GM23338 (cell line): ENCODE results near the gene KRT38. TPM values are rescaled to one million over a fixed set of nuclear protein-coding genes. Genes with fewer than 3 reads are reported as not detected.

ENCODE experiments used
- EZH2 ChIP-seq: fragments of 200-600 bp; sonication (generic); IDR thresholded peaks from one replicate; pipeline ENCODE4 v1.8.0; 2017; ENCODE audit warnings: antibody characterized with exemption, mild to moderate bottlenecking, low read depth; ENCODE audit not compliant: unreplicated experiment
- EZH2phosphoT487 ChIP-seq: fragments of 200-600 bp; sonication (generic); IDR thresholded peaks from one replicate; pipeline ENCODE4 v1.8.1; 2018; ENCODE audit warnings: antibody characterized with exemption; ENCODE audit not compliant: unreplicated experiment
- JUNB ChIP-seq: IDR thresholded peaks from one replicate; pipeline ENCODE4 v1.6.1; 2016; ENCODE audit warnings: antibody characterized with exemption; ENCODE audit not compliant: unreplicated experiment
- STAT1 ChIP-seq: IDR thresholded peaks from one replicate; pipeline ENCODE4 v1.6.1; 2016; ENCODE audit warnings: antibody characterized with exemption; ENCODE audit not compliant: unreplicated experiment
- ZNF331 ChIP-seq: fragments of 250-450 bp; sonication (Bioruptor Pico); IDR thresholded peaks from 2 replicates; pipeline ENCODE4 v1.5.0; 2020; ENCODE audit warnings: low read depth, mild to moderate bottlenecking, moderate library complexity
- polyA plus RNA-seq: library from polyadenylated mRNA; unstranded; fragments of >200 nt; fragmentation: Nextera tagmentation; extraction: Ambion mirVana; gene quantifications from 2 replicates; pipeline ENCODE4 v1.2.1, GENCODE V29; 2016
- total RNA-seq: library from RNA; depleted of rRNA; stranded (reverse); fragments of >200 nt; shearing (Covaris generic); gene quantifications from 2 replicates; pipeline ENCODE4 v1.2.3, GENCODE V29; 2014
- TF ChIP-seq, protein P1 (sequence below): fragments of 250-450 bp; sonication (Bioruptor Pico); IDR thresholded peaks from 2 replicates; pipeline ENCODE4 v1.5.0; 2020; ENCODE audit warnings: mild to moderate bottlenecking, moderate library complexity
- TF ChIP-seq, protein P2 (sequence below): IDR thresholded peaks from one replicate; pipeline ENCODE4 v1.6.1; 2018; ENCODE audit warnings: antibody characterized with exemption; ENCODE audit not compliant: unreplicated experiment
- TF ChIP-seq, protein P3 (sequence below), 2 experiments: fragments of 200-600 bp in 1 of 2; sonication (generic) in 1 of 2; conservative IDR thresholded peaks; 2 replicates each; pipeline versions ENCODE4 v1.5.1 to v1.6.1; 2016 to 2017; ENCODE audit warnings: antibody characterized with exemption in 2 of 2, low read depth in 2 of 2, mild to moderate bottlenecking in 2 of 2, moderate library complexity in 1 of 2
- TF ChIP-seq, protein P4 (sequence below): IDR thresholded peaks from 2 replicates; pipeline ENCODE4 v1.6.1; 2016; ENCODE audit warnings: antibody characterized with exemption

Gene KRT38
- total and polyA plus RNA-seq, 2 experiments from 2014 or later = not detected

DNA sequence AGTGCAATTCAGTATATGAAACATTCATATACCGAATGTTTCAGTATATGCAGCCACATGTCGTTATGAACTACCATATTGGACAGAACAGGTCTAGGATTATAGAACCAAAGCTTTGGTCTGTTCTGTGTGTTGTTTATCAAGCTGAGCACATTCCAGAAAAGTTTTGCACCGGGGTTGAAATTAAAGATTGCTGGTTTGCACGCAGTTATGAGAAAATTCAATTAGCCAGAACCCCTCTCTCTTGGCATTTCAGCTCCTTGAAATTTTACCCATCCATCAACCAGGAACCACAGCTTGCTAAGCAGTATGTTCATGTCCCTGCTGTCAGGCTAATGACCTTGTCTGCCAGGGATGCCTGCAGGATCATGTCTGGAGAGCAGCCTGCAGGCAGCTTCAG is 16.9 kb upstream of the KRT38 start (continued):
- TF ChIP-seq, protein P1, sequence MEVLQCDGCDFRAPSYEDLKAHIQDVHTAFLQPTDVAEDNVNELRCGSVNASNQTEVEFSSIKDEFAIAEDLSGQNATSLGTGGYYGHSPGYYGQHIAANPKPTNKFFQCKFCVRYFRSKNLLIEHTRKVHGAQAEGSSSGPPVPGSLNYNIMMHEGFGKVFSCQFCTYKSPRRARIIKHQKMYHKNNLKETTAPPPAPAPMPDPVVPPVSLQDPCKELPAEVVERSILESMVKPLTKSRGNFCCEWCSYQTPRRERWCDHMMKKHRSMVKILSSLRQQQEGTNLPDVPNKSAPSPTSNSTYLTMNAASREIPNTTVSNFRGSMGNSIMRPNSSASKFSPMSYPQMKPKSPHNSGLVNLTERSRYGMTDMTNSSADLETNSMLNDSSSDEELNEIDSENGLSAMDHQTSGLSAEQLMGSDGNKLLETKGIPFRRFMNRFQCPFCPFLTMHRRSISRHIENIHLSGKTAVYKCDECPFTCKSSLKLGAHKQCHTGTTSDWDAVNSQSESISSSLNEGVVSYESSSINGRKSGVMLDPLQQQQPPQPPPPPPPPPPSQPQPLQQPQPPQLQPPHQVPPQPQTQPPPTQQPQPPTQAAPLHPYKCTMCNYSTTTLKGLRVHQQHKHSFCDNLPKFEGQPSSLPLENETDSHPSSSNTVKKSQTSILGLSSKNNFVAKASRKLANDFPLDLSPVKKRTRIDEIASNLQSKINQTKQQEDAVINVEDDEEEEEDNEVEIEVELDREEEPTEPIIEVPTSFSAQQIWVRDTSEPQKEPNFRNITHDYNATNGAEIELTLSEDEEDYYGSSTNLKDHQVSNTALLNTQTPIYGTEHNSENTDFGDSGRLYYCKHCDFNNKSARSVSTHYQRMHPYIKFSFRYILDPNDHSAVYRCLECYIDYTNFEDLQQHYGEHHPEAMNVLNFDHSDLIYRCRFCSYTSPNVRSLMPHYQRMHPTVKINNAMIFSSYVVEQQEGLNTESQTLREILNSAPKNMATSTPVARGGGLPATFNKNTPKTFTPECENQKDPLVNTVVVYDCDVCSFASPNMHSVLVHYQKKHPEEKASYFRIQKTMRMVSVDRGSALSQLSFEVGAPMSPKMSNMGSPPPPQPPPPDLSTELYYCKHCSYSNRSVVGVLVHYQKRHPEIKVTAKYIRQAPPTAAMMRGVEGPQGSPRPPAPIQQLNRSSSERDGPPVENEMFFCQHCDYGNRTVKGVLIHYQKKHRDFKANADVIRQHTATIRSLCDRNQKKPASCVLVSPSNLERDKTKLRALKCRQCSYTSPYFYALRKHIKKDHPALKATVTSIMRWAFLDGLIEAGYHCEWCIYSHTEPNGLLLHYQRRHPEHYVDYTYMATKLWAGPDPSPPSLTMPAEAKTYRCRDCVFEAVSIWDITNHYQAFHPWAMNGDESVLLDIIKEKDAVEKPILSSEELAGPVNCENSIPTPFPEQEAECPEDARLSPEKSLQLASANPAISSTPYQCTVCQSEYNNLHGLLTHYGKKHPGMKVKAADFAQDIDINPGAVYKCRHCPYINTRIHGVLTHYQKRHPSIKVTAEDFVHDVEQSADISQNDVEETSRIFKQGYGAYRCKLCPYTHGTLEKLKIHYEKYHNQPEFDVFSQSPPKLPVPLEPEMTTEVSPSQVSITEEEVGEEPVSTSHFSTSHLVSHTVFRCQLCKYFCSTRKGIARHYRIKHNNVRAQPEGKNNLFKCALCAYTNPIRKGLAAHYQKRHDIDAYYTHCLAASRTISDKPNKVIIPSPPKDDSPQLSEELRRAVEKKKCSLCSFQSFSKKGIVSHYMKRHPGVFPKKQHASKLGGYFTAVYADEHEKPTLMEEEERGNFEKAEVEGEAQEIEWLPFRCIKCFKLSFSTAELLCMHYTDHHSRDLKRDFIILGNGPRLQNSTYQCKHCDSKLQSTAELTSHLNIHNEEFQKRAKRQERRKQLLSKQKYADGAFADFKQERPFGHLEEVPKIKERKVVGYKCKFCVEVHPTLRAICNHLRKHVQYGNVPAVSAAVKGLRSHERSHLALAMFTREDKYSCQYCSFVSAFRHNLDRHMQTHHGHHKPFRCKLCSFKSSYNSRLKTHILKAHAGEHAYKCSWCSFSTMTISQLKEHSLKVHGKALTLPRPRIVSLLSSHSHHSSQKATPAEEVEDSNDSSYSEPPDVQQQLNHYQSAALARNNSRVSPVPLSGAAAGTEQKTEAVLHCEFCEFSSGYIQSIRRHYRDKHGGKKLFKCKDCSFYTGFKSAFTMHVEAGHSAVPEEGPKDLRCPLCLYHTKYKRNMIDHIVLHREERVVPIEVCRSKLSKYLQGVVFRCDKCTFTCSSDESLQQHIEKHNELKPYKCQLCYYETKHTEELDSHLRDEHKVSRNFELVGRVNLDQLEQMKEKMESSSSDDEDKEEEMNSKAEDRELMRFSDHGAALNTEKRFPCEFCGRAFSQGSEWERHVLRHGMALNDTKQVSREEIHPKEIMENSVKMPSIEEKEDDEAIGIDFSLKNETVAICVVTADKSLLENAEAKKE (CRISPR knock-in tag) = no peak
- no peak for TF ChIP-seq JUNB
- TF ChIP-seq STAT1 = no peak
- no peak for TF ChIP-seq EZH2
- TF ChIP-seq, protein P2, sequence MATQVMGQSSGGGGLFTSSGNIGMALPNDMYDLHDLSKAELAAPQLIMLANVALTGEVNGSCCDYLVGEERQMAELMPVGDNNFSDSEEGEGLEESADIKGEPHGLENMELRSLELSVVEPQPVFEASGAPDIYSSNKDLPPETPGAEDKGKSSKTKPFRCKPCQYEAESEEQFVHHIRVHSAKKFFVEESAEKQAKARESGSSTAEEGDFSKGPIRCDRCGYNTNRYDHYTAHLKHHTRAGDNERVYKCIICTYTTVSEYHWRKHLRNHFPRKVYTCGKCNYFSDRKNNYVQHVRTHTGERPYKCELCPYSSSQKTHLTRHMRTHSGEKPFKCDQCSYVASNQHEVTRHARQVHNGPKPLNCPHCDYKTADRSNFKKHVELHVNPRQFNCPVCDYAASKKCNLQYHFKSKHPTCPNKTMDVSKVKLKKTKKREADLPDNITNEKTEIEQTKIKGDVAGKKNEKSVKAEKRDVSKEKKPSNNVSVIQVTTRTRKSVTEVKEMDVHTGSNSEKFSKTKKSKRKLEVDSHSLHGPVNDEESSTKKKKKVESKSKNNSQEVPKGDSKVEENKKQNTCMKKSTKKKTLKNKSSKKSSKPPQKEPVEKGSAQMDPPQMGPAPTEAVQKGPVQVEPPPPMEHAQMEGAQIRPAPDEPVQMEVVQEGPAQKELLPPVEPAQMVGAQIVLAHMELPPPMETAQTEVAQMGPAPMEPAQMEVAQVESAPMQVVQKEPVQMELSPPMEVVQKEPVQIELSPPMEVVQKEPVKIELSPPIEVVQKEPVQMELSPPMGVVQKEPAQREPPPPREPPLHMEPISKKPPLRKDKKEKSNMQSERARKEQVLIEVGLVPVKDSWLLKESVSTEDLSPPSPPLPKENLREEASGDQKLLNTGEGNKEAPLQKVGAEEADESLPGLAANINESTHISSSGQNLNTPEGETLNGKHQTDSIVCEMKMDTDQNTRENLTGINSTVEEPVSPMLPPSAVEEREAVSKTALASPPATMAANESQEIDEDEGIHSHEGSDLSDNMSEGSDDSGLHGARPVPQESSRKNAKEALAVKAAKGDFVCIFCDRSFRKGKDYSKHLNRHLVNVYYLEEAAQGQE = no peak
- TF ChIP-seq, protein P3, sequence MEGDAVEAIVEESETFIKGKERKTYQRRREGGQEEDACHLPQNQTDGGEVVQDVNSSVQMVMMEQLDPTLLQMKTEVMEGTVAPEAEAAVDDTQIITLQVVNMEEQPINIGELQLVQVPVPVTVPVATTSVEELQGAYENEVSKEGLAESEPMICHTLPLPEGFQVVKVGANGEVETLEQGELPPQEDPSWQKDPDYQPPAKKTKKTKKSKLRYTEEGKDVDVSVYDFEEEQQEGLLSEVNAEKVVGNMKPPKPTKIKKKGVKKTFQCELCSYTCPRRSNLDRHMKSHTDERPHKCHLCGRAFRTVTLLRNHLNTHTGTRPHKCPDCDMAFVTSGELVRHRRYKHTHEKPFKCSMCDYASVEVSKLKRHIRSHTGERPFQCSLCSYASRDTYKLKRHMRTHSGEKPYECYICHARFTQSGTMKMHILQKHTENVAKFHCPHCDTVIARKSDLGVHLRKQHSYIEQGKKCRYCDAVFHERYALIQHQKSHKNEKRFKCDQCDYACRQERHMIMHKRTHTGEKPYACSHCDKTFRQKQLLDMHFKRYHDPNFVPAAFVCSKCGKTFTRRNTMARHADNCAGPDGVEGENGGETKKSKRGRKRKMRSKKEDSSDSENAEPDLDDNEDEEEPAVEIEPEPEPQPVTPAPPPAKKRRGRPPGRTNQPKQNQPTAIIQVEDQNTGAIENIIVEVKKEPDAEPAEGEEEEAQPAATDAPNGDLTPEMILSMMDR (conservative IDR thresholded peaks at IDR 0.05; ENCODE audit: low read depth in 2 of 2) = no peak
- TF ChIP-seq, protein P4, sequence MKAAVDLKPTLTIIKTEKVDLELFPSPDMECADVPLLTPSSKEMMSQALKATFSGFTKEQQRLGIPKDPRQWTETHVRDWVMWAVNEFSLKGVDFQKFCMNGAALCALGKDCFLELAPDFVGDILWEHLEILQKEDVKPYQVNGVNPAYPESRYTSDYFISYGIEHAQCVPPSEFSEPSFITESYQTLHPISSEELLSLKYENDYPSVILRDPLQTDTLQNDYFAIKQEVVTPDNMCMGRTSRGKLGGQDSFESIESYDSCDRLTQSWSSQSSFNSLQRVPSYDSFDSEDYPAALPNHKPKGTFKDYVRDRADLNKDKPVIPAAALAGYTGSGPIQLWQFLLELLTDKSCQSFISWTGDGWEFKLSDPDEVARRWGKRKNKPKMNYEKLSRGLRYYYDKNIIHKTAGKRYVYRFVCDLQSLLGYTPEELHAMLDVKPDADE = no peak
- TF ChIP-seq EZH2phosphoT487 = no peak
- TF ChIP-seq ZNF331 = no peak
